HFF-Myc (cell line): ENCODE measurements around the gene RYR1.

Source experiments
- DNase-seq: peaks from one replicate; pipeline ENCODE4 v3.0.0-alpha.2; 2011; ENCODE audit warnings: low read depth; ENCODE audit errors: extremely low read depth
- H3K4me3 ChIP-seq: replicated peaks from 2 replicates; pipeline ENCODE4 v1.5.1; 2011; ENCODE audit warnings: low read depth, mild to moderate bottlenecking, control low read depth, low read length
- TF ChIP-seq, protein P1 (sequence below): IDR thresholded peaks from 2 replicates; pipeline ENCODE4 v1.5.1; 2012; ENCODE audit warnings: mild to moderate bottlenecking, low read depth, low read length, control low read depth; ENCODE audit errors: missing control alignments

Gene RYR1

DNA sequence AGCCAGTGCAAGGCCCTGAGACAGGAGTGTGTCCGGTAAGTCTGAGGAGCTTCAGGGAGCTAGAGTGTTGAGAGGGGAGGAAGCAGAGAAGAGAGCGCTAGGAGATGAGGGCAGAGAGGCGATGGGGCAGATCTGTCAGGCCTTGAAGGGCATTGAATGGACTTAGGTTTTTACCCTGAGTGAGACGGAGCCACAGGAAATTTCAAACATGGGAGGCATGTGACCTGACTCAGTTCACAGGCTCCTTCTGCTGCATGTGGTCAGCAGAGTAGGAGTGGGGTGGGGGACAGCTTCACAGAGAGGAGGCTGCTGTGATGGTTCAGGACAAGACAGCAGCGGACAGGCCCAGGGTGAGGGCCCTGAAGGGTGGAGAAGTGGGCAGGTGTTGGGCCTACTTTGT lies 33.1 kb upstream of the RYR1 start:
- no peak for DNase-seq
- no peak overlapping the region for H3K4me3 ChIP-seq
- TF ChIP-seq, protein P1, sequence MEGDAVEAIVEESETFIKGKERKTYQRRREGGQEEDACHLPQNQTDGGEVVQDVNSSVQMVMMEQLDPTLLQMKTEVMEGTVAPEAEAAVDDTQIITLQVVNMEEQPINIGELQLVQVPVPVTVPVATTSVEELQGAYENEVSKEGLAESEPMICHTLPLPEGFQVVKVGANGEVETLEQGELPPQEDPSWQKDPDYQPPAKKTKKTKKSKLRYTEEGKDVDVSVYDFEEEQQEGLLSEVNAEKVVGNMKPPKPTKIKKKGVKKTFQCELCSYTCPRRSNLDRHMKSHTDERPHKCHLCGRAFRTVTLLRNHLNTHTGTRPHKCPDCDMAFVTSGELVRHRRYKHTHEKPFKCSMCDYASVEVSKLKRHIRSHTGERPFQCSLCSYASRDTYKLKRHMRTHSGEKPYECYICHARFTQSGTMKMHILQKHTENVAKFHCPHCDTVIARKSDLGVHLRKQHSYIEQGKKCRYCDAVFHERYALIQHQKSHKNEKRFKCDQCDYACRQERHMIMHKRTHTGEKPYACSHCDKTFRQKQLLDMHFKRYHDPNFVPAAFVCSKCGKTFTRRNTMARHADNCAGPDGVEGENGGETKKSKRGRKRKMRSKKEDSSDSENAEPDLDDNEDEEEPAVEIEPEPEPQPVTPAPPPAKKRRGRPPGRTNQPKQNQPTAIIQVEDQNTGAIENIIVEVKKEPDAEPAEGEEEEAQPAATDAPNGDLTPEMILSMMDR, result no peak

DNA sequence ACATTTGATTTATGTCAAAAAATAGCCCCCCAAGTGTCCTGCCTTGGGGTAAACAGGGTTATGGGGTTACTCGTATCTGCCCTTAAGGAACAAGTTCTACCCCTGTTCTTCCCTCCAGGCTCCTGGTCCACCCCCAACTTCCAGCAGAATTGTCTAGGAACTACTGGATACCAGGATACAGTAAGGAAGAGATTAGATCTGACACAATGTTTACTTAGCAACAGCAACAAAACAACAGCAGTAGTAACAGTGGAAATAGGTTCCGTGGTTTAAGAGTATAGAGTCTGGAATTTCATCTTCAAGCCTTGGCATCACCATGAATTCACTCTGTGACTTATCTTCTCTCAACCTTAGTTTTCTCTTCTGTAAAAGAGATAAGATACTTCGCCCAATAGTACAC lies 32.3 kb upstream of the RYR1 start:
- no peak for DNase-seq
- TF ChIP-seq, protein P1, result no peak

DNA sequence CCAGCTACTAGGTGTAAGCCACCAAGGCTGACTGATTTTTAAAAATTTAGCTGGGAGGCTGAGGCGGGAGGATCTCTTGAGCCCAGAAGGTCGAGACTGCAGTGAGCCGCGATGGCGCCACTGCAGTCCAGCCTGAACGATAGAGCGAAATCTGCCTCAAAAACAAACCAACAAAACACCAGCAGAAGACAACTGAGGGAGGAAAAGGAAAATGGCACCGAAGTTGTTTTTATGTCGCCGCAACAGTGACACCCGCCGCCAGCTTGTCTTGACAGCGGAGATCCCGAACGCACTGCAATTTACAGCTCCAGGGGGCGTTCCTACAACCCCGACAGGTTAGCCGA lies 30.9 kb upstream of the RYR1 start:
- no peak for DNase-seq
- TF ChIP-seq, protein P1, result no peak
- H3K4me3 ChIP-seq, result peak overlapping the region; percentile 77; the same call in 1 of the 2 replicates

More for the DNA sequence above, 32.3 kb upstream of the RYR1 start:
- H3K4me3 ChIP-seq, result no peak overlapping the region

DNA sequence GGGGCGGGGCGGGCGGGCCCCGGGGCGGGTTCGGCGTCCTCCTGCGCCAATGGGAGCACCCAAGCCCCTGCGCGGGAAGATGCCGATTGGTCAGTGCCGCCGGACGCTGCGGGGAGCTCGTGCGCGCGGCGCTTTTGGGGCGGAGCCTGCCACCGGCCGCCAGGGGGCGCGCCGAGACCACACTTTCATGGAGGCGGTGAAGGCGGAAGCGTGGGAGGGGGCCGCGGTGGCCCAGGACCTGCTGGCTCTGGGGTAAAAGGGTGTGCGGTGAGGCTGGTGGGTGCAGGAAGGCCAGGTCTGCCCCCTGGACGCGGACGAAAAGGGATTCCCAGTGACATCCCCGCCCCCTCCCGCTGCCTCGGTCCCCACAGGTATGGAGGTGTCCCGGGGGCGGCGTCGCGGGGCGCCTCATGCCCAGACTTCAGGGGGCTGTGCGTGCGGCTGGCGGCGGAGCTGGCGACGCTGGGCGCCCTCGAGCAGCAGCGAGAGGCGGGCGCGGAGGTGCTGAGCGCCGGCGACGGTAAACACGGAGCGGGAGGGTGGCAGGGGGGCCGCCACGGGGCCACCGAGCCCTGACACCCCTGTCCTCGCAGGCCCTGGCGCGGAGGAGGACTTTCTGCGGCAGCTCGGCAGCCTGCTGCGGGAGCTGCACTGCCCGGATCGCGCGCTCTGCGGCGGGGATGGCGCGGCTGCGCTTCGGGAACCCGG lies 30.4 kb upstream of the RYR1 start, which contains the start of gene FAM98C:
Gene FAM98C, plus strand, starts transcription at position 127 of the 708 bp plus-strand sequence. Its CDS starts 61 bp downstream, at position 188.
- TF ChIP-seq, protein P1, result peak; percentile 88
- DNase-seq, result peak; percentile 82
- H3K4me3 ChIP-seq, result peak within 1 kb of the TSS; percentile 77

DNA sequence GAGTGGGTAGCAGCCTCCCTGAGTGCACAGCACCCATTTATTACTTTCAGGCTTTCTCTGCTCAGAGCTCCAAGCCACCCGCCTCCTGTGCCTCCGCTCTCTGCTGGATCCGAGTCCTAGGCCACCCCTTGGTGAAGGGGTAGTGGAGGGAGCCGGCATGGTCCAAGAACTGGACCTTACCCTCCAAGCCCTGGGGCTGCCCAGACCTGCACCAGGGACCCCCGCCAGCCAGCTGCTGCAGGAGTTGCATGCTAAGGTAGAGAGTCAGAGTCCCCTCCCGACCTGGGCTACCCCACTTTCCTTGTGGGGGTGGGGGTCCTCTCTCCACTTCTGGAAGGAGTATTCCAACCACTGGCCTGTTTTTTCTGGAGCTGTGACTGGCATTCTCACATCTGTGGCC lies 28.6 kb upstream of the RYR1 start:
- H3K4me3 ChIP-seq, result no peak overlapping the region
- no peak for DNase-seq
- TF ChIP-seq, protein P1, result no peak

DNA sequence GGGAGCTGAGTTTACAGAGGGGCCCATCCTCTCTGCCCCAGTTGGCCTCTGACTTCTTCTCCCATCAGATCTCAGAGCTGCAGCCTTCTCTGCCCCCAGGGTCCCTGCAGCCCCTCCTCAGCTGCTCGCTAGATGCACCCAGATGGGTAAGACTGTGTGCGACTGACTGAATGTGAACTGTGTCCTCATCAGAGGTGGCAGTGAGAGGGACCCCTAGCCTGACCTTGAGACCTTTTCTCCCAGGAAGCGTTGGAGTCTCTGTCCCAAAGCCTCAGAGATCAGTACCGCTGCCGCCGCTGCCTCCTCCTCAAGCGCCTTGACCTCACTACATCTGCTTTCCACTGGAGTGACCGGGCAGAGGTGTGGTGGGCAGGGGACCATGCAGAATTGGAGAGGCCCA lies 28.2 kb upstream of the RYR1 start:
- TF ChIP-seq, protein P1, result no peak
- DNase-seq, result no peak
- H3K4me3 ChIP-seq, result no peak overlapping the region
